Spleen (tissue), 7 donors: ENCODE data around the gene GLA.

Source experiments
- POLR2A ChIP-seq, 3 donors: fragments of 450-650 bp; IDR thresholded peaks; one replicate each; pipeline ENCODE4 v1.5.1; 2017; ENCODE audit warnings: antibody characterized with exemption in 3 of 3, mild to moderate bottlenecking in 1 of 3
- POLR2AphosphoS5 ChIP-seq, 3 donors: sonication (generic); formaldehyde crosslinking; IDR thresholded peaks; one replicate each; pipeline ENCODE4 v1.5.1; 2017; ENCODE audit warnings: antibody characterized with exemption in 3 of 3
- TF ChIP-seq, protein P1 (sequence below), 11 experiments: fragments of 200-600 bp in 7 of 11; fragments of 450-650 bp in 4 of 11; sonication (generic) in 4 of 11; IDR thresholded peaks in 8 of 11; conservative IDR thresholded peaks in 3 of 11; 1 replicate in 7 of 11; 2 replicates in 4 of 11; pipeline versions ENCODE4 v1.4.0 to v1.8.0; 2016 to 2021; ENCODE audit warnings: antibody characterized with exemption in 11 of 11, inconsistent platforms in 4 of 11, mild to moderate bottlenecking in 1 of 11
- donor health status: DM: no; HTN: no; CAD: no; lungs with moderate emphysema.
- donor health status: DM: no; HTN: no; CAD: no.
- donor health status: DM: no; HTN: no; CAD: no.

GRCh38 chrX:101347859-101348451 is 59.8 kb downstream of the GLA start:
- TF ChIP-seq POLR2A (IDR thresholded peaks at IDR 0.05) (no peak), POLR2AphosphoS5 (IDR thresholded peaks at IDR 0.05) (no peak)
- TF ChIP-seq, protein P1, sequence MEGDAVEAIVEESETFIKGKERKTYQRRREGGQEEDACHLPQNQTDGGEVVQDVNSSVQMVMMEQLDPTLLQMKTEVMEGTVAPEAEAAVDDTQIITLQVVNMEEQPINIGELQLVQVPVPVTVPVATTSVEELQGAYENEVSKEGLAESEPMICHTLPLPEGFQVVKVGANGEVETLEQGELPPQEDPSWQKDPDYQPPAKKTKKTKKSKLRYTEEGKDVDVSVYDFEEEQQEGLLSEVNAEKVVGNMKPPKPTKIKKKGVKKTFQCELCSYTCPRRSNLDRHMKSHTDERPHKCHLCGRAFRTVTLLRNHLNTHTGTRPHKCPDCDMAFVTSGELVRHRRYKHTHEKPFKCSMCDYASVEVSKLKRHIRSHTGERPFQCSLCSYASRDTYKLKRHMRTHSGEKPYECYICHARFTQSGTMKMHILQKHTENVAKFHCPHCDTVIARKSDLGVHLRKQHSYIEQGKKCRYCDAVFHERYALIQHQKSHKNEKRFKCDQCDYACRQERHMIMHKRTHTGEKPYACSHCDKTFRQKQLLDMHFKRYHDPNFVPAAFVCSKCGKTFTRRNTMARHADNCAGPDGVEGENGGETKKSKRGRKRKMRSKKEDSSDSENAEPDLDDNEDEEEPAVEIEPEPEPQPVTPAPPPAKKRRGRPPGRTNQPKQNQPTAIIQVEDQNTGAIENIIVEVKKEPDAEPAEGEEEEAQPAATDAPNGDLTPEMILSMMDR (IDR thresholded peaks at IDR 0.05 in 8 of 11, conservative IDR thresholded peaks at IDR 0.05 in 3 of 11): no peak
